ENCODE results near the gene OBSCN. TPM values are rescaled to one million over a fixed set of nuclear protein-coding genes. Genes with fewer than 3 reads are reported as not detected.

The OBSCN gene
- total and polyA plus RNA-seq, 5 donors, result 144 to 234 (median 188) TPM

DNA sequence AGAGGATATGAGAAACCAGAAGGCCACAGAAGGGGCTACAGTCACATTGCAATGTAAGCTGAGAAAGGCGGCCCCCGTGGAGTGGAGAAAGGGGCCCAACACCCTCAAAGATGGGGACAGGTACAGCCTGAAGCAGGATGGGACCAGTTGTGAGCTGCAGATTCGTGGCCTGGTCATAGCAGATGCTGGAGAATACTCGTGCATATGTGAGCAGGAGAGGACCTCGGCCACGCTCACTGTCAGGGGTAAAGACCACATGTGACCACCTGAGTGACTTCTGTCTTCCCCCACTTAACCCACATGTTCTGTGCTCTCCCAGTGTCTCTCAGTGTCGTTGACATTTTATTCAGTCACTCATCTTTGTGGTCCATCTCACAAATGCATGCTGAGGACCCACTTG is 92.1 kb downstream of the OBSCN start:
- Histone ChIP-seq H3K27me3 (ENCODE audit: control insufficient read depth, insufficient read depth) (no peaks in the 10 kb centered on the region), H3K4me3 (ENCODE audit: low read length) (no peak overlapping the region), H3K9me3 (ENCODE audit: control insufficient read depth, low read length) (peaks cover 4% of the 10 kb centered on the region), H3K27ac (ENCODE audit: low read length) (no peak overlapping the region), H3K4me1 (ENCODE audit: control insufficient read depth, insufficient read depth, low read length) (no peaks in the 10 kb centered on the region)
- DNase-seq (peak in 1 of 3 donors; percentile 12), ATAC-seq (no peak)
- WGBS, result 90% methylated on average over 7 of the region's 7 CpGs
- intact Hi-C loops (cut with DNase I), result no loop called here

GRCh38 chr1:228302086-228302485 is 94.2 kb downstream of the OBSCN start:
- WGBS, result 95% methylated on average over 4 of the region's 4 CpGs
- no peak for ATAC-seq
- intact Hi-C loops (cut with DNase I), result no loop called here
- Histone ChIP-seq H3K27ac (ENCODE audit: low read length) (no peak overlapping the region), H3K4me1 (ENCODE audit: control insufficient read depth, insufficient read depth, low read length) (no peaks in the 10 kb centered on the region), H3K9me3 (ENCODE audit: control insufficient read depth, low read length) (peaks cover 4% of the 10 kb centered on the region), H3K27me3 (ENCODE audit: control insufficient read depth, insufficient read depth) (no peaks in the 10 kb centered on the region), H3K4me3 (ENCODE audit: low read length) (no peak overlapping the region)
- no peak for DNase-seq

- peaks cover 4% of the 10 kb centered on the region for H3K9me3 ChIP-seq (ENCODE audit: control insufficient read depth, low read length)
- H3K27me3 ChIP-seq (ENCODE audit: control insufficient read depth, insufficient read depth), result no peaks in the 10 kb centered on the region
- ATAC-seq (no peak), DNase-seq (peak in 1 of 3 donors; percentile 42)
- H3K4me3 ChIP-seq (ENCODE audit: low read length), result no peak overlapping the region
- H3K27ac ChIP-seq (ENCODE audit: low read length), result no peak overlapping the region
- intact Hi-C loops (cut with DNase I), result no loop called here
- 92% methylated on average over 9 of the region's 9 CpGs for WGBS
- H3K4me1 ChIP-seq (ENCODE audit: control insufficient read depth, insufficient read depth, low read length), result no peaks in the 10 kb centered on the region
Observed at GRCh38 chr1:228303596-228303995, 95.8 kb downstream of the OBSCN start.

DNA sequence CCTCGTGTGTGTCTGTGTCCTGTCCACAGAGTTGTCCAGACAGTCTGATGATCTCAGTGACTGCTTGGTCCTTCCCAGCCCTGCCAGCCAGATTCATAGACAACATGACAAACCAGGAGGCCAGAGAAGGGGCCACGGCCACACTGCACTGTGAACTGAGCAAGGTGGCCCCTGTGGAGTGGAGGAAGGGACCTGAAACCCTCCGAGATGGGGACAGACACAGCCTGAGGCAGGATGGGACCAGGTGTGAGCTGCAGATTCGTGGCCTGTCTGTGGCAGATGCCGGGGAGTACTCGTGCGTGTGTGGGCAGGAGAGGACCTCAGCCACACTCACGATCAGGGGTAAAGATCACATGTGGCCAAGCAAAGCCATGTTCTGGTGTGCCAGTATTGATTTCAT is 96.4 kb downstream of the OBSCN start:
- peaks cover 4% of the 10 kb centered on the region for H3K9me3 ChIP-seq (ENCODE audit: control insufficient read depth, low read length)
- H3K4me3 ChIP-seq (ENCODE audit: low read length), result no peak overlapping the region
- WGBS, result 88% methylated on average over 8 of the region's 8 CpGs
- intact Hi-C loops (cut with DNase I), result no loop called here
- ATAC-seq (no peak), DNase-seq (peak in 1 of 3 donors; percentile 17)
- no peaks in the 10 kb centered on the region for H3K4me1 ChIP-seq (ENCODE audit: control insufficient read depth, insufficient read depth, low read length)
- H3K27ac ChIP-seq (ENCODE audit: low read length), result no peak overlapping the region
- H3K27me3 ChIP-seq (ENCODE audit: control insufficient read depth, insufficient read depth), result no peaks in the 10 kb centered on the region

GRCh38 chr1:228304766-228305395 is 97.0 kb downstream of the OBSCN start:
- intact Hi-C loops (cut with DNase I), result no loop called here
- Histone ChIP-seq H3K9me3 (ENCODE audit: control insufficient read depth, low read length) (peaks cover 4% of the 10 kb centered on the region), H3K4me3 (ENCODE audit: low read length) (no peak overlapping the region), H3K27me3 (ENCODE audit: control insufficient read depth, insufficient read depth) (no peaks in the 10 kb centered on the region), H3K27ac (ENCODE audit: low read length) (no peak overlapping the region), H3K4me1 (ENCODE audit: control insufficient read depth, insufficient read depth, low read length) (no peaks in the 10 kb centered on the region)
- ATAC-seq, result no peak
- DNase-seq, result no peak
- WGBS, result 90% methylated on average over 6 of the region's 6 CpGs

GRCh38 chr1:228305721-228306152 is 97.9 kb downstream of the OBSCN start:
- no peak overlapping the region for H3K4me3 ChIP-seq (ENCODE audit: low read length)
- intact Hi-C loops (cut with DNase I), result no loop called here
- 90% methylated on average over 6 of the region's 6 CpGs for WGBS
- H3K9me3 ChIP-seq (ENCODE audit: control insufficient read depth, low read length), result peaks cover 4% of the 10 kb centered on the region
- ATAC-seq, result peak in 1 of 2 donors; percentile 8
- no peaks in the 10 kb centered on the region for H3K27me3 ChIP-seq (ENCODE audit: control insufficient read depth, insufficient read depth)
- H3K4me1 ChIP-seq (ENCODE audit: control insufficient read depth, insufficient read depth, low read length), result no peaks in the 10 kb centered on the region
- peak in 1 of 3 donors; percentile 45 for DNase-seq
- H3K27ac ChIP-seq (ENCODE audit: low read length), result no peak overlapping the region

GRCh38 chr1:228306275-228307217 is 98.7 kb downstream of the OBSCN start:
- 78% methylated on average over 35 of the region's 35 CpGs for WGBS
- H3K4me3 ChIP-seq (ENCODE audit: low read length), result no peak overlapping the region
- ATAC-seq (peak in 1 of 2 donors; percentile 6), DNase-seq (peak in 1 of 3 donors; percentile 37)
- no peaks in the 10 kb centered on the region for H3K27me3 ChIP-seq (ENCODE audit: control insufficient read depth, insufficient read depth)
- peaks cover 4% of the 10 kb centered on the region for H3K9me3 ChIP-seq (ENCODE audit: control insufficient read depth, low read length)
- intact Hi-C loops (cut with DNase I), result no loop called here
- no peaks in the 10 kb centered on the region for H3K4me1 ChIP-seq (ENCODE audit: control insufficient read depth, insufficient read depth, low read length)
- H3K27ac ChIP-seq (ENCODE audit: low read length), result no peak overlapping the region

- Histone ChIP-seq H3K4me1 (ENCODE audit: control insufficient read depth, insufficient read depth, low read length) (no peaks in the 10 kb centered on the region), H3K27me3 (ENCODE audit: control insufficient read depth, insufficient read depth) (no peaks in the 10 kb centered on the region), H3K9me3 (ENCODE audit: control insufficient read depth, low read length) (peaks cover 4% of the 10 kb centered on the region), H3K27ac (ENCODE audit: low read length) (no peak overlapping the region), H3K4me3 (ENCODE audit: low read length) (no peak overlapping the region)
- peak in 1 of 3 donors; percentile 45 for DNase-seq
- WGBS, result 81% methylated on average over 22 of the region's 22 CpGs
- ATAC-seq, result no peak
- intact Hi-C loops (cut with DNase I), result no loop called here
Observed at GRCh38 chr1:228307218-228308023, 99.6 kb downstream of the OBSCN start.

GRCh38 chr1:228308085-228308601 is 100.3 kb downstream of the OBSCN start:
- Histone ChIP-seq H3K27me3 (ENCODE audit: control insufficient read depth, insufficient read depth) (no peaks in the 10 kb centered on the region), H3K4me1 (ENCODE audit: control insufficient read depth, insufficient read depth, low read length) (no peaks in the 10 kb centered on the region), H3K27ac (ENCODE audit: low read length) (no peak overlapping the region), H3K9me3 (ENCODE audit: control insufficient read depth, low read length) (no peaks in the 10 kb centered on the region), H3K4me3 (ENCODE audit: low read length) (no peak overlapping the region)
- ATAC-seq (peak in 1 of 2 donors; percentile 4), DNase-seq (peak in 1 of 3 donors; percentile 37)
- intact Hi-C loops (cut with DNase I), result no loop called here
- 88% methylated on average over 18 of the region's 18 CpGs for WGBS

DNA sequence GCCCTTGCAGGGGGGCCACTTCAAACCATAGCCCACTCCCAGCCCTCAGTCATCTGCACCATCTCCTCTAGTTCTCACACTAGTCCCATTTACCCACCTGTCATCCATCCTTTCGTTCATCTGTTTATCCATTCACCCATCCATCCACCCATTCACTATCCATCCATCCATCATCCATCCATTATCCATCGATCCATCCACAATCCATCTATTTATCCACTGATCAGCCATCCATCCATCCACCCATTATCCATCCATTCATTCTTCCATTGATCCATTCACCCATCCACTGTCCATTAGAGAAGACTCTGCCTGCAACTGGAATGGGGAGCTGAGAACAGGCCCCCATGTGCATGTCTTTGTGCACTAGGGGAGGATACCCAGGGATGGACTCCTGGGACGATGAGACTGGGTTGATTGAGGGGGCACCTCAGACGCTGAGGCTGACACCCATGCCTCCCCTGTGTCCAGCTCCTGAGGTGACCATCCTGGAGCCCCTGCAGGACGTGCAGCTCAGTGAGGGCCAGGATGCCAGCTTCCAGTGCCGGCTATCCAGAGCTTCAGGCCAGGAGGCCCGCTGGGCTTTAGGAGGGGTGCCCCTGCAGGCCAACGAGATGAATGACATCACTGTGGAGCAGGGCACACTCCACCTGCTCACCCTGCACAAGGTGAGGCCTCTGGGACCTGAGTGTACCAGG is 100.9 kb downstream of the OBSCN start:
- intact Hi-C loops (cut with DNase I), result no loop called here
- 77% methylated on average over 8 of the region's 8 CpGs for WGBS
- ATAC-seq (no peak), DNase-seq (peak in 1 of 3 donors; percentile 21)
- H3K9me3 ChIP-seq (ENCODE audit: control insufficient read depth, low read length), result no peaks in the 10 kb centered on the region
- no peaks in the 10 kb centered on the region for H3K4me1 ChIP-seq (ENCODE audit: control insufficient read depth, insufficient read depth, low read length)
- H3K4me3 ChIP-seq (ENCODE audit: low read length), result no peak overlapping the region
- no peak overlapping the region for H3K27ac ChIP-seq (ENCODE audit: low read length)
- H3K27me3 ChIP-seq (ENCODE audit: control insufficient read depth, insufficient read depth), result no peaks in the 10 kb centered on the region

Data from right cardiac atrium (tissue), 5 donors.